Measurements from ENCODE around the gene RBFOX2.

- TF ChIP-seq MAX (IDR thresholded peaks at IDR 0.05; ENCODE audit: low read depth, low read length) = no peak
- TF ChIP-seq POLR2AphosphoS5 (IDR thresholded peaks at IDR 0.05; ENCODE audit: low read length) = no peak
Observed at GRCh38 chr22:35711336-35711735, 317.3 kb downstream of the RBFOX2 start.

Measured in GM12878 (cell line).